ENCODE results near the gene GALNT14.

GRCh38 chr2:31008561-31009114, 129.6 kb downstream of the GALNT14 start:
- TF ChIP-seq CREM (CRISPR knock-in tag; IDR thresholded peaks at IDR 0.05) (no peak), IRF2 (CRISPR knock-in tag; IDR thresholded peaks at IDR 0.05; ENCODE audit: borderline replicate concordance, low read depth) (no peak), ZNF121 (CRISPR knock-in tag; IDR thresholded peaks at IDR 0.05) (no peak), NFE2L1 (CRISPR knock-in tag; IDR thresholded peaks at IDR 0.05) (no peak), ZNF671 (CRISPR knock-in tag; IDR thresholded peaks at IDR 0.05) (no peak)
- TF ChIP-seq, protein P1, sequence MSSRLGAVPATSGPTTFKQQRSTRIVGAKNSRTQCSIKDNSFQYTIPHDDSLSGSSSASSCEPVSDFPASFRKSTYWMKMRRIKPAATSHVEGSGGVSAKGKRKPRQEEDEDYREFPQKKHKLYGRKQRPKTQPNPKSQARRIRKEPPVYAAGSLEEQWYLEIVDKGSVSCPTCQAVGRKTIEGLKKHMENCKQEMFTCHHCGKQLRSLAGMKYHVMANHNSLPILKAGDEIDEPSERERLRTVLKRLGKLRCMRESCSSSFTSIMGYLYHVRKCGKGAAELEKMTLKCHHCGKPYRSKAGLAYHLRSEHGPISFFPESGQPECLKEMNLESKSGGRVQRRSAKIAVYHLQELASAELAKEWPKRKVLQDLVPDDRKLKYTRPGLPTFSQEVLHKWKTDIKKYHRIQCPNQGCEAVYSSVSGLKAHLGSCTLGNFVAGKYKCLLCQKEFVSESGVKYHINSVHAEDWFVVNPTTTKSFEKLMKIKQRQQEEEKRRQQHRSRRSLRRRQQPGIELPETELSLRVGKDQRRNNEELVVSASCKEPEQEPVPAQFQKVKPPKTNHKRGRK (CRISPR knock-in tag; IDR thresholded peaks at IDR 0.05; ENCODE audit: borderline replicate concordance) = no peak
